Fibroblast of upper back skin (primary cell): Measurements from ENCODE around the gene DNAH10.

Source experiments
- DNase-seq: peaks from one replicate; pipeline ENCODE4 v3.0.0-alpha.2; 2013

DNAH10 gene, protein sequence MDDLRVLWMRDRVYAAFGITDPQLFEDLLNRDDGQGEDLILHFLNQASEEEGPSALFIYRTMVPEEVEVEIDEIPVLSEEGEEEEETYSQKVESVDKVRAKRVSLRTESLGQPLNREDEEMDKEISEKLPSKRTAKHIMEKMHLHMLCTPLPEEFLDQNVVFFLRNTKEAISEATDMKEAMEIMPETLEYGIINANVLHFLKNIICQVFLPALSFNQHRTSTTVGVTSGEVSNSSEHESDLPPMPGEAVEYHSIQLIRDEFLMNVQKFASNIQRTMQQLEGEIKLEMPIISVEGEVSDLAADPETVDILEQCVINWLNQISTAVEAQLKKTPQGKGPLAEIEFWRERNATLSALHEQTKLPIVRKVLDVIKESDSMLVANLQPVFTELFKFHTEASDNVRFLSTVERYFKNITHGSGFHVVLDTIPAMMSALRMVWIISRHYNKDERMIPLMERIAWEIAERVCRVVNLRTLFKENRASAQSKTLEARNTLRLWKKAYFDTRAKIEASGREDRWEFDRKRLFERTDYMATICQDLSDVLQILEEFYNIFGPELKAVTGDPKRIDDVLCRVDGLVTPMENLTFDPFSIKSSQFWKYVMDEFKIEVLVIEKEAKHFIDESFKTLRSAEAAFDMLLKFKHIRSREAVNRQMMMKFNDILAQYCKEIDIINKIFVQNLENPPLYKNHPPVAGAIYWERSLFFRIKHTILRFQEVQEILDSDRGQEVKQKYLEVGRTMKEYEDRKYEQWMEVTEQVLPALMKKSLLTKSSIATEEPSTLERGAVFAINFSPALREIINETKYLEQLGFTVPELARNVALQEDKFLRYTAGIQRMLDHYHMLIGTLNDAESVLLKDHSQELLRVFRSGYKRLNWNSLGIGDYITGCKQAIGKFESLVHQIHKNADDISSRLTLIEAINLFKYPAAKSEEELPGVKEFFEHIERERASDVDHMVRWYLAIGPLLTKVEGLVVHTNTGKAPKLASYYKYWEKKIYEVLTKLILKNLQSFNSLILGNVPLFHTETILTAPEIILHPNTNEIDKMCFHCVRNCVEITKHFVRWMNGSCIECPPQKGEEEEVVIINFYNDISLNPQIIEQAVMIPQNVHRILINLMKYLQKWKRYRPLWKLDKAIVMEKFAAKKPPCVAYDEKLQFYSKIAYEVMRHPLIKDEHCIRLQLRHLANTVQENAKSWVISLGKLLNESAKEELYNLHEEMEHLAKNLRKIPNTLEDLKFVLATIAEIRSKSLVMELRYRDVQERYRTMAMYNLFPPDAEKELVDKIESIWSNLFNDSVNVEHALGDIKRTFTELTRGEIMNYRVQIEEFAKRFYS (N-terminal part only)

DNA sequence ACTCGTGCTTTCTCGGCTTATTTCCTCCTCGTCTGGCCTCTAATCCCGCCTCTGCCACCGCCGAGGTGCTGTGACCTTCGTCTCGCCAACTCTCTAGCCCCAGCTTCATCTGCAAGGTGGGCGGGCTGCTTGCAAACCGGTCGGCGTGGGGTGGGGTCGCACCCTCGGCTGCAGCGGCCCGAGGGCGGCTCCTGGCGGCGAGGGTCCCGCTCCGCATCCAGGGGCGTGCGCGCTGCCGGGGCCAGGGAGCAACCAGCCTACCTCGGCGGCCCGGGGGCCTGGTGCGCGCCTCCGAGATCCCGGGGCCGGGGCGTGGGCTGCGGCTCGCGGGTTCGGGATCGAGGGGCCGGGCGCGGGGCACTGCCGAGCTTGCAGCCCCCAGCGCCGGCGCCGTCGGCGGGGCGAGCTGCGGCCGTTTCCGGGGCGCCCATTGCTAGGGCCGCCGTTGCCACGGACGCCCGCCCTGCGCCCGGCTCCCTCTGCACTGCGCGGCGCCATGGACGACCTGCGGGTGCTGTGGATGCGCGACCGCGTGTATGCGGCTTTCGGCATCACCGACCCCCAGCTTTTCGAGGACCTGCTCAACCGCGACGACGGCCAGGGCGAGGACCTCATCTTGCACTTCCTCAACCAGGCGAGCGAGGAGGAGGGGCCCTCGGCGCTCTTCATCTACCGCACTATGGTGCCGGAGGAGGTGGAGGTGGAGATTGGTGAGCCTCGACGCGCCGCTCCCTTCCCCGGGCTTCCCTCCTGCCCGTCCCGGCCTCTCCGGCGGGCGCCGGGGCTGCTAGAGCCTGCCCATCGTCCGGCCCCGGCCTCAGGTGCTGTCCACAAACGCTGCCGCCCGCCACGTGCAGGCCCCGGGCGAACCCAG is at the start of gene DNAH10:
DNAH10 (plus strand) TSS at position 461 of the 874 bp plus-strand sequence; CDS start at position 497, 36 bp downstream.
- DNase-seq = peak; percentile 10

DNA sequence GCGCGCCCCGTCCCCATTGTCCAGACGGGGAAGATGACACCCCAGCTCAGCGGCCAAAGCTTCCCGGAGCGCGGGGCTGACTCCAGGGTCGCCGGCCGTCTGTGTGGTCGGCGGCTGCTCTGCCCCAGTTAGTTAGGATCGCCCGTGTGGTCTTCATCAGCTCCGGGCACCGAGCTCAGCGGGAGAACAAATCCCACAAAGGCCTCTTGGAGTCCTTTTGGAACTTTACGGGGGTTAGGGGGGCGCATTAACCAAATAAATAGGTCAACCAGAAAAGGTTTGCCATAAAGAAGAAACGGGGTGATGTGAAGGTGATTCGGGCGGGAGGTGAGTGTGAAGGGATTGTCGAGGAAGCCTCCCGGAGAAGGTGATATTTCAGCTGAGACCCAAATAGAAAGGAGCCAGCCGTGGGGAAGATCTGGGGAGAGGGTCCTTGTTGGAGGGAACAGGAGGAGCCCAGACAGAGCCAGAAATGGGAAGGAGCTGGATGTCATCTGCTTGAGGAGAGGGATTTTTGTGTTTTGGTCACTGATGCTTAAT is 49.3 kb upstream of the DNAH10 start:
- no peak for DNase-seq

DNA sequence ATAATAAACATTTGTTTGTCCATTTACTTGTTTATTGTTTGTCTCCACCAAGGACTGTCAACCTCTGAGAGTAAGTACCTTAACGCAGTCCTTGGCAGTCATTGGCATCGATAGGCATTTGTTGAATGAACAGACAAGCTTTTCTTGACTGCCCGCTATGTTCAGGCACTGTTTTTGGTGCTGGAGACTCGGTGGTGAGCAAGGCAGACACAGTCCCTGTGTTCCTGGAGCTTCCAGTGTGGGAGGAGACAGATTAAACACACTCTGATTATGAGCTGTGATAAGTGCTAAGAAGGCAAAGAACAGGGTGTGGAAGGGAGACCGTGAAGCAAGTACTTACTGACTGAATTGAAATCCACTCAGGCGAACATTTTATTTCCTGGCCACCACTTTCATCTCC is 48.7 kb upstream of the DNAH10 start:
- no peak for DNase-seq

DNA sequence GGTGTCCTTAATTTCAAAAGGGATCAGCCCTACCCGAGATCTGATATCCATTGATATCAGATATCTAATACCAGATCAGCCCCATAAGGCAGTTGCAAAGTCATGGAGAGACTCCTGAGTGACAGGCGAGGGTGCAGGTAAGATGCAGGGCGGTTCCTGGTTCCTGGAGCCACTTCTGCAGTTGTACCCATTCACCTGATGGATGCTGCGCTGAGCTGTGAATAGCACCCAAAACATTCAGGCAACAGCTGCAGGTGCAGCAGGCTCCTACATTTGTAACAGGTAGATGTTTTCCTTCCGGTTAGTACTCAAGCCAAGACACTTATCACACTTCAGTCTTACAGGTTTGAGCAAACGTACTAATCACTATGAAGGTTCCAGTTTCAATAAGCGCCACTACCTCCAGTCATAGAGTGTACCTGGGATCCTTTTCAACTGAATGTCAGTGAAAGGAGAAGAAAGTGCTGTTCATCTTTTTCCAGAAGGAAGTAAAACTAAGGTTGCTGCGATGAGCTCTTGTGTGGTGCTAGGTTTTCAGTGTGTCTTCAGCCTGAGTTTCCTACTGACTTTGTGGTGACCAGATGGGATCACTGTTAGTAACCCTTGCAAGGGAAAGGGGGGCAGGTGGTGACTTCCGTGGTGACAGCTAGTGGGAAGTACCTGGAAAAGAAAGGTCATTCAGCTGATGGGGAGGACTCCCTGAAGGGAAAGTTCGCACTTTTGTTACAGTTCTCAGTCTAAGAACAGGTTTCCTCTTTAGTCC is 48.1 kb upstream of the DNAH10 start:
- no peak for DNase-seq

DNA sequence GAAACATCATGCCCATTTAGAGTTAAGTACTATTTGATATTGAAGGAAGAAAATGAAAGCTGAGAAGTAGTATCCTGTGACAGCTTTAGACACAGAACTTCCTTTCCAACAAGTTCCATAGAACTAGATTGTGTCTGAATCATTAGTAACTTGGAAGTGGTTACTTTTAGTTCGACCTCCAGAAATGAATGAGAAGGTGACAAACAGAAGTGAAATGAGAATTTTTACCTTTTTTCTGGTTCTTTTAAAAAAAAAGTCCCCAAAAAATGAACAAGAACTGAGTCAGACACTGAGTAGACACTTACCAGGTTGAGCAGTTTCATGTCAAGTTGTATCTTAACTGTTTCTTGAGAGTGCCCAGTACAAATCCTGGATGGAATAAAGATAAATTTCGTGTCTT is 46.9 kb upstream of the DNAH10 start:
- DNase-seq = no peak

DNA sequence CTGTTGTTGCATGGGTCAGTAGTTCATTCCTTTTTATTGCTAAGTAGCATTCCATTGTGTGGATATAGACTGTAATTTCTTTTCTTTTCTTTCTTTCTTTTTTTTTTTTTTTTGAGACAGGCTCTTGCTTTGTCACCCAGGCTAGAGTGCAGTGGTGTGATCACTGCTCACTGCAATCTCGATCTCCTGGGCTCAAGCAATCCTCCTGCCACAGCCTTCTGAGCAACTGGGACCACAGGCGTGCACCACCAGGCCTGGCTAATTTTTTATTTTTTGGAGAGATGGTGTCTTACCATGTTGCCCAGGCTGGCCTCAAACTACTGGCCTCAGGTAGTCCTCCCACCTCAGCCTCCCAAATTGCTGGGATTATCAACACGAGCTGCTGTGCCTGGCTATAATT is 44.8 kb upstream of the DNAH10 start:
- DNase-seq = no peak

DNA sequence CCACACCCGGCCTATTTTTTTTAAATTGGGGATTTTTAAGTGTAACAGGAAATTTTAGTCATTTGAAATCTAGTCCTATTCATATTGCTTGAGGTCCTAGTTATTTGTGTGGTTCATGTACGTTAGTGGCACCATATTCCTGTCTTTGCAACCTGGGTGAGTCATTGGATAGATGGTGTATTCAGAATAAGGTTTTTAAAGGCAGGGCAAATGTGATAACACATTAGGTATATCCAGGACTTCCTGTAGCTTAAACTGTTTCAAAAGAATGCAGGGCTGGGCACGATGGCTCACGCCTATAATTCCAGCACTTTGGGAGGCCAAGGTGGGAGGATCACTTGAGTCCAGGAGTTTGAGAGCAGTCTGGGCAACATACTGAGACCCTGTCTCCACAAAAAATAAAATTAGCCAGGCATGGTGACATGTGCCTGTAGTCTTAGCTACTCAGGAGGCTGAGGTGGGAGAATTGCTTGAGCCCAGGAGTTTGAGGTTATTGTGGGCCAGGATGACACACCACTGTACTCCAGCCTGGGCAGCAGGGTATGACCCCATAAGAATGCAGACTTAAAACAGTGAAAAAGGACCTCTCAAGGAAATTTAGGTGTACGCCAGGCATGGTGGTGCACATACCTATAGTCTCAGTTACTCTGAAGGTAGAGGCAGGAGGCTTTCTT is 41.8 kb upstream of the DNAH10 start:
- DNase-seq = no peak

DNA sequence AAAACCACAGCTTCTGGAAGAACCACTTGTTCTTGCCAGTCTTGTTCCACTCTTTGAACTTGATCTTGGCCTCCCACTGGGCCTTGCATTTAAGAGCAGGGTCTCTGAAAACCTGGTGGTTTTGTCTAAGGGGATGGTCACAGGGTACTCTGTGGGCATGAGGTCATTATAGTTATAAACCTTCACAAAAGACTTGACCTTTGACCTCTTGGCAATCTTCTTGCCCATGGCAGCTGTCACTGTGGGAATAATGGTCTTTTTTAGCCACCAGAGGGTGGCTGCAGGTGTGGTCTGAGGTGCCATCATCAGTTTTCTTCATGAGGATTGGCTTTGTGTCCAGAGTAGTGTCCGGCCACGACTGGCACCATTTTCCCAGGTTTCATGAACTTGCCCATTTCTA is 40.9 kb upstream of the DNAH10 start:
- DNase-seq = no peak

DNA sequence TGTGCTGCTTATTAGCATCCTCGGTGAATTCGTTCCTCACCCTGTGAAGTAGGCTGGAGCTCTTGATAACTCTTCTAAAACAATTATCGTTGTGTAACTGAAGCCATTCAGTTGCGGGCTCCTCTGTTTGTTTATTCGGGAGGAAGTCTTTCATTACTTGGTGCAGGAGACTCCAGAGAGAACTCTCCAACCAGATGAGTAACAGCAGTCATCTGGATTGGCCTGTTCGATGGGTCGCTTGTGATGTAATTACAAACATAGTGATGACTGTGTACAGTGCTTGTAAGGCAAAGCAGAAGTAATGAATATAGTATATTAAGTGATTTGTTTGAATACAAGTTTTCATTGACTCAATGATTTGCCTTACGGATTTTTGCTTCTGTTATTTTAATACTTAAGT is 39.1 kb upstream of the DNAH10 start:
- DNase-seq = no peak

DNA sequence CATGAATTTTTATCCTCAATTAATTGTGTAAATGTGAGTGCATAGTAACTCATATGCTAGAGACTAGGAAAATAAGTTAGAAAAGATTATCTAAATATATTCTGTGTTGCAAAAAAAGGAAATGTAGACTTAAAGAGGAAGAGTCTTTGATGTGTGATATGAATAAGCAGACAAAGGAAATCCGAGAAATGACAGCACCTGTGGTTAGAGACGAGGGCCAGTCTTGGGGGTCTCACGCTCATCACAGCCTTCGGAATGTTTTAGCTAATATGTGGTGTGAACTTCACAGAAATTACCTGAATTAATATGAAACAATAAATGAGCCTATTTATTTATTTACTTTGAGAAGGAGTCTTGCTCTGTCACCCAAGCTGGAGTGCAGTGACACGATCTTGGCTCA is 38.3 kb upstream of the DNAH10 start:
- no peak for DNase-seq

DNA sequence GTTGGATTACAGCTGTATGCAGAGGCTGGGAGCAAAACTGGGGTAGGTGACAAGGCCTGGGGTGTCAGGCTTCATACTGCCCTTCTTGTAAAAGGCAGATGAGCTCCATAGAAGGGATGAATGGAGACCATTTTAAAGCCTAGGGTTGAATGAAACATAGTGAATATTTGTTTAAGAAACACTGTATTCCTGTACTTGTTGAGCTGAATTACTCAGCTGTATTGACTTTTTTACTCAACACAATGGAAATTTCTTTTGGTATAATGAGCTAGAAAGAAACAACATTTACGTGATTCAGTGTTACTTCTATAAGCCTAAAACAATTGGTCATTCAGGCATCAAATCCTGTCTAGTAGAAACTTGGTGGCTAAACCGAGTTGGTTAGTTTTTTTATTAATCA is 35.9 kb upstream of the DNAH10 start:
- no peak for DNase-seq

DNA sequence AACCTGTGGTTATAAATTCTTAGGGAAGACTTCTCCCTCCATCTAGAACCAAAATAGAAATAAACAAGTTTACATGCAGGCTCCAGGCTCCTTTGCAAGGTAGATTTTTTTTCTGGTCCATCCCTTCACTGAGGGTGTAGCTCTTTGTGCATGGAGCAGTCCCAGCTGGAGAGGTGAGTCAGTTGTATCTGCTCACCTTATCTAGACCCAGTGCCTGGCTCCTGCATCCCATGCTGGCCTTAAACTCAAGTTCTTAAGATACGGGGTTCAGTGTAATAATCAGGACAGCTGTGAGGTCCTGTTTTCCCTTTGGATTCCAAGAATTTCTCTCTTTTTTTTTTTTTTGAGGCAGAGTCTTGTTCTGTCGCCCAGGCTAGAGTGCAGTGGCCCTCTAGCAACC is 35.1 kb upstream of the DNAH10 start:
- no peak for DNase-seq

DNA sequence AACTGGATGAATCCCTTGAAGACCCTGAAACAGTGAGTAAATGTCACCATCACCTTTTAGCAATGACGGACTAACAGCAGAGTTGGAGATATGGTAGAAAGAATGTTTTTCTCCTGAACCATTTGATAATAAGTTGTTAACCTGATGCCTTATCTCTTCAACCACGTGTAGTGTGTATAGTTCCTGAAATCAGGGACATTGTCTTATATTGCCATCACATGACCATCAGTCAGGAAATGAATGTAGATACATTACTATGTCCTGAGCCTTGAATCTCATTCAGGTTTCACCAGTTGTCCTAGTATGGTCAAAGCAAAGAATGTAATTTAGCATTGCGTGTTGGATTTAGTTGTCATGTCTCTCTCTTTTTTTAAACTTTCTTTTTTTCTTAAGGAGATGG is 34.2 kb upstream of the DNAH10 start:
- DNase-seq = no peak

DNA sequence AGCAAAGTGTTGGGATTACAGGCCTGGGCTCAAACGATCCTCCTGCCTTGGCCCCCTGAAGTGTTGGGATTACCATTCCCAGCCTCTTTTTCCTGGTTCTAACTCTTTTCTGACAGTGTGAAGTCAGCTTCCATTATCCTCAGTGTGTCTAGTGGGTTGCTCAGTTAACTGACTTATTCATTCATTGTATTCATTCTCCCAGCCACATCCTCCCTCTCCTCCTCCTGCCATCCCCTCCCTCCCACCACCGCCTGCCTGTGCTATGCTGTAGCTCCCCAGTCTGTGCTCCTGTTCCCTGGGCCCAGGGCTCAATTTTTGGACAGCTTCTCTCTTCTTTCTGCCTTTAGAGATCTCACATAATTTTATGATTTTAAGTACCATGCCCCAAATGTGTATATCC is 30.5 kb upstream of the DNAH10 start:
- no peak for DNase-seq

DNA sequence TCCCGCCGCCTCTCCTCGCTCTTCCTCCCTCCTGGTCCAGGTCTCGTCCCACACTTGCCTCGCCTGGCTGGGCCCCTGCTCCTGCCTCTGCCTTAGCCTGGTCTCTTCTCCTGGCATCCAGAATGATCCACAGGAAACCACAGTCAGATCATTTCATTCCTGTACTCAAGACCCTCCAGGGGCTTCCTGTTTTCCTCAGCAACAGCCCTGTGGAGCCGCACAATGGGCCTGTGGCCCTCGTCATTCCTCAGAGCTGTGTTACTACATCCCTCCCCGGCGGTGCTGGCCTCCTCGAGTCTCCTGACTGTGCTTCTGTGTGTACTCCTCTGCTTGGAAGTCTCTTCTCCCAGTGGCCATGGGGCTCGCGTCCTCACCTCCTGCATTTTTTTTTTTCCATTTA is 29.9 kb upstream of the DNAH10 start:
- no peak for DNase-seq

DNA sequence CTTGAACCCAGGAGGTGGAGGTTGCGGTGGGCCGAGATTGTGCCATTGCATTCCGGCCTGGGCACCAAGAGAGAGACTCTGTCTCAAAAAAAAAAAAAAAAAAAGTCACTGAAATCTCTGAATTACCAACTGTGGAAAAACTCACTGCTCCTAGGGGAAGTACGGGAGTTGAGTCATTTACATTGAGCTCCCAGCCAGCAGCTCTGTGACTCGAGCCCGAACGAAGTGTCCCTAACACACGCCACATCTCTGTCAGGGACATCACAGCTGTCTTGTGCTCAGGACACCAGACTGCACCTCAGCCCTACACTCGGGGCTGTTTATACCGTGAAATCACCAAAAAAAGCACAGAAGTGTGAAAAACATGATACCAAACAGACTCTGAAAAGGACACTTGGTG is 28.9 kb upstream of the DNAH10 start:
- DNase-seq = no peak

DNA sequence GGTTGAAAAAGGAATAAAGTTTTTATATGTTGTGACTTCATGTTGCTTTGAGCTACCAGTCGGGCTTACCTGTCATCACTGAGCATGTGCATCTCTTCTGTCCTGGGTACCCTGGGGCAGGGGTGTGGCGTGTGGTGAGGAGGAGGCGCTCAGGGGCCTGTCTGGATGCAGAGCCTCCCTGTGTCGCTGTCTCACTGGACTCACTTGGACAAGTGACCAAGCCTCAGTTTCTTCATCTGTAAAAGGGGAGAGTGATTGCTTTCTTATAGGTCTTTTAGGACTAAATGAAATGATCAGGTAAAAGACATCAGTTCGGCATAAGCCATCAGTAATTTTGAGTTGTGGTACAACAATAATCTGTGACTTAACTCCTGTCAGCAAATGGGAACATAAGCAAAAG is 27.8 kb upstream of the DNAH10 start:
- DNase-seq = no peak

DNA sequence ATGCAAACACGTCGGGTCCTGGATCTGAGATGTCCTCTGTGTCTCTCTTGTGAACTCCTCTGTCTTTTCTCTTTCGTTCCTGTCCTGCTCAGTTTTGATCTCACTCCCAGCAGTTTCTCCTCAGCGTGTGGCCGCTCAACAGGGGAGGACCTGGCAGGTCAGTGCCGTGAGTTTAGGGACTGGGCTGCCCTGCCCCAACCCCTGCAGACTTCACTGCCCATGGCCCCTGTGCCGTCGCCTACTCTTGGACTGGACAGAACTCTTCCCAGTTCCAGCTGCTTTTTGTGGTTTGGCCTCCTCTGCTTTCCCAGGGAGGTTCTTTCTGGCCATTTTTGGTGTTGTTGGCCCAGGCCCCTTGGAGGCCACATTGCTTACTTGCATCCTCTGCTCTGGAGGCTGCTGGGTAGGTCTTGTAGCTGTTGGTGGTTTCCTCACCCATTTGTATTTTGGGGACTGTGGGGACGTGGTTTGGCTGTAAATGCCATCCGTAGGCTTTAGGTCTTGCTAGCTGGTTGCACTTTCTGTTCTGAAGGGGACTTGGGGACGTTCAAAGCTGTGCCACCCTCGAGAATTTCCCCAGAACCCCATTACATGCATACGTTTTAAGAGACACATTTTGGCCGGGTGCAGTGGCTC is 20.0 kb upstream of the DNAH10 start:
- DNase-seq = no peak

DNA sequence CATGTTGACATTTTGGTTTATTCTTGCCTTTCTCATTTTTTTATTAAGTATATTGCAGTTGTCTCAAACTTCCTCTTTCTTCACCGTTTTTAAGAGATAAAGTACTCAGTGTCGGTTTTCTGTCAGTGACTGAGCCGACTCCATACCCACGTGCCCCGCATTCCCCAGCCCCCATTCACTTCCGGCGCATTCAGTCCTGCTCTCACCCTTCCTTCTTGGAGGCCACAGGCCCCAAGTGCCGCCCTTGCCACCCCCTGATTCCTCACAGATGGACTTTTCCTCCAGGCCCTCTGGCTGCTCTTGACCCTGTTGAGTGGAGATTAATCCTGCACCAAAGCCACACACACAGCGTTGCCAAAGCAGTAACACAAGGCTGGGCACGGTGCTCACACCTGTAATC is 19.1 kb upstream of the DNAH10 start:
- no peak for DNase-seq

DNA sequence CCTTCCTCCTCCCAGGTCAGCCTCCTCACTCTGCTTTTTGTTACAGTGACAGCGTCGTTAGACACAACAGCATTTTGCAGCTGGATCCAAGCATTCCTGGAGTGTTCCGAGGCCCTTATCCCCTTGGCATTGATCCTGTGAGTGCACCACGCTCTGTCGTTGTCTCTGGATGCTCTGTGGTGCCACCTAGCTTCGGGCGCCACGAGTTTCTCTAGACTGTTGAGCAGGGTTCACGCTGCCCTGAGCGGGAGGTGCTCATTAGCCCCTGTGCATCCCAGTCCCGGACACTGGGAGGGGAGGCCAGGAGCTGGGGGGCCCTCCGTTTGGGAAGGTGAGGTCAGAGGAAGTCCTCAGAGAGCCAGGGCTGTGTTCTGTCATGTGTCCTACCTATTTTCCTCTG is 17.3 kb upstream of the DNAH10 start:
- no peak for DNase-seq
